ENCODE data around the gene TGIF2. TPM values are rescaled to one million over a fixed set of nuclear protein-coding genes. Genes with fewer than 3 reads are reported as not detected.
"Not testable (repeated sequence)": the region's sequence is repeated elsewhere in the genome, so short reads cannot be mapped to it uniquely, and the experiment has no call there.

TGIF2 gene
- total RNA-seq, 1 donor from 2014 or later: 5.8 TPM

DNA sequence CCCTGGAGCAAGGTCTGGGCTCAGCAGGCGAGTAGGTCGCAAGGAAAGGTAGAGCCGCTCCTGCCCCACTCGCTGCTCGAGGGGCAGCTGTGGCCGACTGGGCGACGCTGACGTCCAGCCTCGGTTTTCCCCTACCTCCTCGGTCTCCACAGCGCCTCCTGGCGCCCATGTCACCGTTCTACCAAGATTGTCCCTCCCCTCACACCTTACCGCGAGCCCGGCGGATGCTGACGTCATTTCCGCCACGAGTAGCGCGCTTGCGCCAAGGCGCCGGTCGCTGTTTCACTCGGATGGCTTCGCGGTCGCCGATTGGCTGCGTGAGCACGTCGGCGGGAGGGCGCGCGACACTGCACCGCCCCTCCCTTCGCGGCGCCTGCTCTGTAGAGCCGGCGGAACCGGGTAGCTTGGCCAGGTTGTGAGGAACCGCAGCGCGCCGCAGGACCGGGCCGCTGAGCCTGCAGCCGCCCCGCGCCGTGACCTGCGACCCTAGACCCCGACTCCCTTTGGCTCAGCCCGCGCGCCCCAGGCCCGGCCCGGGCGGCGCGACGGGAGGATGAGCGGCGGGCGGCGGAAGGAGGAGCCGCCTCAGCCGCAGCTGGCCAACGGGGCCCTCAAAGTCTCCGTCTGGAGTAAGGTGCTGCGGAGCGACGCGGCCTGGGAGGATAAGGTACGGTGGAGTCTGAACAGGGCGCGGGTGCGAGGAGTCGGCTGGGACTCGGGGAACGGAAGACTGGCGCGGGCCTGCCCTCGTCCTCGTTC, 32.2 kb downstream of the TGIF2 start, which contains the start of gene RAB5IF:
Gene RAB5IF, plus strand, starts transcription at position 381 of the 759 bp plus-strand sequence. Its CDS starts 173 bp downstream, at position 554.
- Histone ChIP-seq H3K27me3 (ENCODE audit: low read depth) (no peaks in the 10 kb centered on the region), H3K36me3 (peaks cover 27% of the 10 kb centered on the region), H3K9me3 (replicated peaks) (no peaks in the 10 kb centered on the region), H3K4me3 (peak within 1 kb of the TSS; percentile 84), H3K27ac (replicated peaks) (peak within 1 kb of the TSS; percentile 89), H3K4me1 (peaks cover 35% of the 10 kb centered on the region)
- TF ChIP-seq, protein P1, sequence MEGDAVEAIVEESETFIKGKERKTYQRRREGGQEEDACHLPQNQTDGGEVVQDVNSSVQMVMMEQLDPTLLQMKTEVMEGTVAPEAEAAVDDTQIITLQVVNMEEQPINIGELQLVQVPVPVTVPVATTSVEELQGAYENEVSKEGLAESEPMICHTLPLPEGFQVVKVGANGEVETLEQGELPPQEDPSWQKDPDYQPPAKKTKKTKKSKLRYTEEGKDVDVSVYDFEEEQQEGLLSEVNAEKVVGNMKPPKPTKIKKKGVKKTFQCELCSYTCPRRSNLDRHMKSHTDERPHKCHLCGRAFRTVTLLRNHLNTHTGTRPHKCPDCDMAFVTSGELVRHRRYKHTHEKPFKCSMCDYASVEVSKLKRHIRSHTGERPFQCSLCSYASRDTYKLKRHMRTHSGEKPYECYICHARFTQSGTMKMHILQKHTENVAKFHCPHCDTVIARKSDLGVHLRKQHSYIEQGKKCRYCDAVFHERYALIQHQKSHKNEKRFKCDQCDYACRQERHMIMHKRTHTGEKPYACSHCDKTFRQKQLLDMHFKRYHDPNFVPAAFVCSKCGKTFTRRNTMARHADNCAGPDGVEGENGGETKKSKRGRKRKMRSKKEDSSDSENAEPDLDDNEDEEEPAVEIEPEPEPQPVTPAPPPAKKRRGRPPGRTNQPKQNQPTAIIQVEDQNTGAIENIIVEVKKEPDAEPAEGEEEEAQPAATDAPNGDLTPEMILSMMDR (IDR thresholded peaks at IDR 0.05; ENCODE audit: borderline replicate concordance): peak; percentile 92
- intact Hi-C loops (cut with micrococcal nuclease): no loop called here
- peak; percentile 99 for DNase-seq

DNA sequence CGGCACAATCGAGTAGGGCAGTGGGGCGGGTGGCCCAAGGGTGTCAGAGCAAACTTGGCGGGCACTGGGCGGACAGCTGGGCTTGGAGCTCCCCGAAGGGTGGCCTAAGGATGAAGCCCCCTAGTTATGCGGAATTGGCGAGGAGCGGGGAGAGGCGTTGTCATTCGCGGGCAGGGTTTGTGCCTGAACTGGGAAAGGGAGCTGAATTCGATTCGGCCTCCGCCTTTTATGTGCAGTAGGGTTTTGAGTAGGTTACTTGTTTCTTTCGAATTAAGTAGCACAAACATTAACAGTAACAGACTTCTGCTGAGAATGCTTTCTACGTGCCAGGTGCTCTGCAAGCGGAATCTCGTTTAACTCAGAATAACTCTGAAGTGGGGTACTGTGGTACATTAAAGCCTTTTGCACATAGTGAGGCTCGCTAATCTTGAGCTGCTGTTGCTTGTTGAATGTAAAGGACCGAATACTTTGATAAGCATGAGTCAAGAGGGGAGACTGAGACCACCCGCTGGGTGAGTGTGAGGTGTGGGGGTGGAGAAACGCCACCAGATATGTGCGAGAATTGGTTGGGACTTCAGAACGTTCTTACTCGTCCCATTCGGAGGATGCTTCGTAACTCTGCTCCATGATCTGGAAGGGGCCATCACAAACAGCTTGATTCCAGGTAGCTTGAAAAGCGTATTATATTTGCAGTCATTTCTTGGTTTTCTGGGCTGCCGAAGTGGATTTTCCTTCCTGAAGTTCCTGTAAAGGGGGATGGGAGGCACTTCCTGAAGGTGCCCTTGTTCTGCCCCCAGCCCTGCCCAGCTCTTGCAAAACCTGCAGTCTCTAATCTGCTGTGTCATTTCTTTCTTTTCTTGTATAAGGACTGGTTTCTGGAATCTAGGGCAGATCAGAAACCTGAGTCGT, 33.0 kb downstream of the TGIF2 start:
- peaks cover 35% of the 10 kb centered on the region for H3K36me3 ChIP-seq
- no peak for DNase-seq

DNA sequence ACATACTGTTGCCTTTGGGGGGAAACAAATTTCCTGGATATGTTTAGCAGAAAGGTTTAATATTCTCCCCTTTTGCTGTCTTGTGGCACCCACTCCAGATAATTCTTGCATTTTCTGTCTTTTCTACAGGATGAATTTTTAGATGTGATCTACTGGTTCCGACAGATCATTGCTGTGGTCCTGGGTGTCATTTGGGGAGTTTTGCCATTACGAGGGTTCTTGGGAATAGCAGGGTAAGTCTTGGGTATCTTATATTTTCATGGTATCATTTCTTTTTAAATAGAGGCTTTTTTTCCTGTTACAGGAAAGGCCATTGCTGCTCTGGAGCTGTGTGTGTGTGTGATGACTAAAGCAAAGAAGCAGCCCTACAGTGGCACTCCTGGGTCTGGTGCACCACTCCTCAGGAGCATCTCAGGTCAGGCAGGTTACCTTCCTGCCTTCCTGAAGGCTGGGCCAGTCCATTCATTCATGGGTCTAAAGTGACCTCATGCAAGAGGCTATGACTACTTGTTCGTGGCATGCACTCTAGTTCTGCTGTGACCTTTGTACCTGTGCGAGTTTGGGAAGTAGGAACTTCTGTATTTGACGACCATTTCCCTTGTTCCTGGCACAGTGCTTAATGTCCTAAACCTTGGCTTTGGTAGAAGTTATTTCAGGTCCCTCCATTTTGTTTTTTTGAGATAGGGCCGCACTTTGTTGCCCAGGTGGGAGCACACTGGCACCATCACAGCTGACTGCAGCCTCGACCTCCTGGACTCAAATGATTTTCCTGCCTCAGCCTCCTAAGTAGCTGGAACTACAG, 34.4 kb downstream of the TGIF2 start:
- Histone ChIP-seq H3K4me1 (peaks cover 35% of the 10 kb centered on the region), H3K36me3 (peaks cover 49% of the 10 kb centered on the region), H3K27ac (replicated peaks) (no peak overlapping the region), H3K27me3 (ENCODE audit: low read depth) (no peaks in the 10 kb centered on the region), H3K4me3 (peak overlapping the region; percentile 84), H3K9me3 (replicated peaks) (no peaks in the 10 kb centered on the region)
- no peak for DNase-seq
- intact Hi-C loops (cut with micrococcal nuclease): no loop called here
- TF ChIP-seq, protein P1 (IDR thresholded peaks at IDR 0.05; ENCODE audit: borderline replicate concordance): no peak

More for the DNA sequence above, 33.0 kb downstream of the TGIF2 start:
- H3K4me1 ChIP-seq: peaks cover 35% of the 10 kb centered on the region
- peak overlapping the region; percentile 84 for H3K4me3 ChIP-seq
- intact Hi-C loops (cut with micrococcal nuclease): no loop called here
- H3K27me3 ChIP-seq (ENCODE audit: low read depth): no peaks in the 10 kb centered on the region
- no peaks in the 10 kb centered on the region for H3K9me3 ChIP-seq (replicated peaks)
- TF ChIP-seq, protein P1 (IDR thresholded peaks at IDR 0.05; ENCODE audit: borderline replicate concordance): no peak
- H3K27ac ChIP-seq (replicated peaks): peak overlapping the region; percentile 89

DNA sequence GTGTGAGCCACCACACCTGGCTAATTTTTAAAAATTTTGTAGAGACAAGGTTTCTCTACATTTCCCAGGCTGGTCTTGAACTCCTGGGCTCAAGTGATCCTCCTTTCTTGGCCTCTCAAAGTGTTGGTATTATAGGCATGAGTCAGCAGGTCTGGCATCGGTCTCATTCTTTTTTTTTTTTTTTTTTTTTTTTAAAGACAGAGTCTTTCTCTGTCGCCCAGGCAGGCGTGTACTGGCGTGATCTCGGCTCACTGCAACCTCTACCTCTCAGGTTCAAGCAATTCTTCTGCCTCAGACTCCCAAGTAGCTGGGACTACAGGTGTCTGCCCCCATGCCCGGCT, 35.0 kb downstream of the TGIF2 start:
- H3K27ac ChIP-seq (replicated peaks); DNase-seq; H3K27me3 ChIP-seq (ENCODE audit: low read depth); H3K9me3 ChIP-seq (replicated peaks); intact Hi-C loops (cut with micrococcal nuclease); H3K4me3 ChIP-seq: not testable (repeated sequence)
- H3K36me3 ChIP-seq: peaks cover 55% of the 10 kb centered on the region
- peaks cover 35% of the 10 kb centered on the region for H3K4me1 ChIP-seq

DNA sequence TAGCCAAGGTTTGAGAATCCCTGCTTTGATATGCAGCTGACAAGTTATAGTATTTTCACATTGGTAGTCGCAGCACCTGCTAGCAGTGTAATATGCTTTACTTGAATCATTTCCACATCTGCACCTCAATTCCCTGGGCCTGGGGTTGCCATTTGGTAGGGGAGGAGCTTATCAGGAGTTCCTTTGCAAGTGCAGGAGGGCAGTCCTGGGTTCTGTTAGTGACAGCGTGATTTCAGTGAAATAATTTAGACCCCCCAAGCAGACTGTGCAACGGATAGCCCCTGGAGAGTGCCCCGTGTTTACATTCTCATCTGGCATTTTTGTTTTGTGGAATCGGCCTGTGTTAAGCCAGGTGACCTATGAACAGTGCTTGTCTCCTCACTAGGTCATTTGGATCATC, 38.2 kb downstream of the TGIF2 start:
- no peak for DNase-seq
- TF ChIP-seq, protein P1 (IDR thresholded peaks at IDR 0.05; ENCODE audit: borderline replicate concordance): no peak
- intact Hi-C loops (cut with micrococcal nuclease): no loop called here
- H3K4me3 ChIP-seq: no peak overlapping the region
- no peaks in the 10 kb centered on the region for H3K9me3 ChIP-seq (replicated peaks)
- H3K27ac ChIP-seq (replicated peaks): no peak overlapping the region
- H3K27me3 ChIP-seq (ENCODE audit: low read depth): no peaks in the 10 kb centered on the region
- peaks cover 16% of the 10 kb centered on the region for H3K4me1 ChIP-seq
- peaks cover 74% of the 10 kb centered on the region for H3K36me3 ChIP-seq
